WTC11 (cell line): ENCODE data around the gene ZNF747. TPM values are rescaled to one million over a fixed set of nuclear protein-coding genes. Genes with fewer than 3 reads are reported as not detected.

Experiments
- ATAC-seq: fragments of 200-7000 bp; cut with Tn5 transposase; 2 replicates; pipeline ENCODE4 v1.10.0; 2021; ENCODE audit warnings: mild to moderate bottlenecking, moderate library complexity
- CTCF ChIA-PET: fragments of 300-600 bp; sonication (Branson Sonifier 250); formaldehyde crosslinking; loops from one replicate; lab custom pipeline; 2021; ENCODE audit warnings: antibody characterized with exemption; lab: Charles Lee
- POLR2A ChIA-PET: fragments of 350-600 bp; sonication (Branson Sonifier 250); formaldehyde crosslinking; loops from one replicate; lab custom pipeline; 2021; ENCODE audit warnings: antibody characterized with exemption; lab: Charles Lee
- DNase-seq: peaks from one replicate; pipeline ENCODE4 v3.0.0; 2021; ENCODE audit warnings: low spot score
- H3K27ac Mint-ChIP-seq: 2 replicates; pipeline ENCODE4 v1.8.0; 2021; ENCODE audit warnings: mixed read lengths
- H3K27me3 Mint-ChIP-seq: 2 replicates; pipeline ENCODE4 v1.8.0; 2021; ENCODE audit warnings: low read depth, mild to moderate bottlenecking, moderate library complexity, mixed read lengths
- H3K36me3 Mint-ChIP-seq: 2 replicates; pipeline ENCODE4 v1.8.0; 2021; ENCODE audit warnings: mixed read lengths
- H3K4me1 Mint-ChIP-seq: 2 replicates; pipeline ENCODE4 v1.8.0; 2022; ENCODE audit warnings: mixed read lengths
- H3K4me3 Mint-ChIP-seq: 2 replicates; pipeline ENCODE4 v1.8.0; 2021; ENCODE audit warnings: mild to moderate bottlenecking, moderate library complexity, mixed read lengths
- H3K9me3 Mint-ChIP-seq: 2 replicates; pipeline ENCODE4 v1.8.0; 2021; ENCODE audit warnings: mixed read lengths
- CREM ChIP-seq: sonication (generic); formaldehyde crosslinking; IDR thresholded peaks from 2 replicates; pipeline ENCODE4 v1.8.1; 2022; ENCODE audit warnings: mild to moderate bottlenecking, missing genetic modification reagents, moderate library complexity
- FOXP1 ChIP-seq: sonication (generic); formaldehyde crosslinking; IDR thresholded peaks from 2 replicates; pipeline ENCODE4 v1.8.0; 2022; ENCODE audit warnings: missing genetic modification reagents, mild to moderate bottlenecking, moderate library complexity, borderline replicate concordance
- GRHL2 ChIP-seq: fragments of 250-450 bp; sonication (Bioruptor Pico); IDR thresholded peaks from 2 replicates; pipeline ENCODE4 v1.8.0; 2022; ENCODE audit warnings: mild to moderate bottlenecking, moderate library complexity; ENCODE audit not compliant: insufficient replicate concordance, severe bottlenecking
- HMGA2 ChIP-seq: fragments of 250-450 bp; sonication (Bioruptor Pico); IDR thresholded peaks from 2 replicates; pipeline ENCODE4 v1.4.0; 2021; ENCODE audit warnings: mild to moderate bottlenecking, moderate library complexity
- KAT7 ChIP-seq: sonication (generic); formaldehyde crosslinking; IDR thresholded peaks from 2 replicates; pipeline ENCODE4 v1.8.1; 2023; ENCODE audit warnings: missing genetic modification reagents, mild to moderate bottlenecking, borderline replicate concordance
- NFE2L1 ChIP-seq: sonication (generic); formaldehyde crosslinking; IDR thresholded peaks from 2 replicates; pipeline ENCODE4 v1.8.1; 2023; ENCODE audit warnings: missing genetic modification reagents
- SP1 ChIP-seq: sonication (generic); formaldehyde crosslinking; conservative IDR thresholded peaks from 2 replicates; pipeline ENCODE4 v1.8.1; 2022; ENCODE audit warnings: missing genetic modification reagents
- total RNA-seq: library from RNA; stranded (reverse); gene quantifications from 3 replicates; pipeline ENCODE4 v1.2.3, GENCODE V29; 2021
- TF ChIP-seq, protein P1 (sequence below): fragments of 200-600 bp; IDR thresholded peaks from 2 replicates; pipeline ENCODE4 v1.8.0; 2022; ENCODE audit warnings: antibody characterized with exemption
- TF ChIP-seq, protein P2 (sequence below): sonication (generic); formaldehyde crosslinking; IDR thresholded peaks from 2 replicates; pipeline ENCODE4 v1.8.1; 2023; ENCODE audit warnings: mild to moderate bottlenecking, missing genetic modification reagents, borderline replicate concordance
- TF ChIP-seq, protein P3 (sequence below): sonication (generic); formaldehyde crosslinking; IDR thresholded peaks from 2 replicates; pipeline ENCODE4 v1.8.1; 2023; ENCODE audit warnings: mild to moderate bottlenecking, missing genetic modification reagents
- TF ChIP-seq, protein P4 (sequence below): sonication (generic); formaldehyde crosslinking; IDR thresholded peaks from 2 replicates; pipeline ENCODE4 v1.8.0; 2022; ENCODE audit warnings: mild to moderate bottlenecking, missing genetic modification reagents
- TF ChIP-seq, protein P5 (sequence below): sonication (generic); formaldehyde crosslinking; IDR thresholded peaks from 2 replicates; pipeline ENCODE4 v1.8.0; 2022; ENCODE audit warnings: mild to moderate bottlenecking, missing genetic modification reagents

The ZNF747 gene
- total RNA-seq, 1 experiment from 2014 or later, result 11.3 TPM

DNA sequence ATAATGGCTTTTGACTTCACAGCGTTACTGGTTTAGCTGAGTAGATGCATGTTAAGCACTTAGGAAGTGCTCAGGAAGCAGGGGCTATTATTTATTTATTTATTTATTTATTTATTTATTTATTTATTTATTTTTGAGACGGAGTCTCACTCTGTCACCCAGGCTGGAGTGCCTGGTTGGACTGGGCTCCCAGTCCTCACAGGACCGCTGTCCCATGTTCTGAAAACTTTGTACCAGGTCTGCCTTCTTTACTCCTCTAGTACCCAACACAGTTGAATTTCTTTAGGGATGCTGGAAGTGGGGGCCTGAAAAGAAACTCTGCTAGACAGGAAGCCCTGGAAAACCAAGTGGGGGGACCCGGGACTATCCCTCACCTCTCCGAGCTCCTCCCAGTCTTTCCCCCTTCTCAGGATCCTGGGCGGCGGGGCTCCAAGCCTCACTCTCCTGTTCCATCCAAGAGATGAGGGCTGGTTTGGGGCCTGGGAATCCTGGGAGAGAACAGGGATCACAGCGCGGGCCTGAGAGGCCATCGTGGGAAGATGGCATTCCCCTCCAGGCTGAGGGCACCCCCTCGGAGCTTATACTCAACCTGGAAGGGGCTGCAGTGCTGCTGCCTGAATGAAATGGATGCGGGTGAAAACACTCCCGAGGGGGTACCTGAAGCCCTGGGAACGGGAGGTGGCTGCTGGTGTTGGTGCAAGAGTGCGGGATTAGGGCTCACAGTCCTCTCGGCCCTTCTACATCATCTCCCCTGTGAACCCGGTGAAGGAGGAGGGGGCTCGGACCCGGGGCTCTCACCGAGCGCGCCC is 36.2 kb upstream of the ZNF747 start (continued):
- TF ChIP-seq, protein P1, sequence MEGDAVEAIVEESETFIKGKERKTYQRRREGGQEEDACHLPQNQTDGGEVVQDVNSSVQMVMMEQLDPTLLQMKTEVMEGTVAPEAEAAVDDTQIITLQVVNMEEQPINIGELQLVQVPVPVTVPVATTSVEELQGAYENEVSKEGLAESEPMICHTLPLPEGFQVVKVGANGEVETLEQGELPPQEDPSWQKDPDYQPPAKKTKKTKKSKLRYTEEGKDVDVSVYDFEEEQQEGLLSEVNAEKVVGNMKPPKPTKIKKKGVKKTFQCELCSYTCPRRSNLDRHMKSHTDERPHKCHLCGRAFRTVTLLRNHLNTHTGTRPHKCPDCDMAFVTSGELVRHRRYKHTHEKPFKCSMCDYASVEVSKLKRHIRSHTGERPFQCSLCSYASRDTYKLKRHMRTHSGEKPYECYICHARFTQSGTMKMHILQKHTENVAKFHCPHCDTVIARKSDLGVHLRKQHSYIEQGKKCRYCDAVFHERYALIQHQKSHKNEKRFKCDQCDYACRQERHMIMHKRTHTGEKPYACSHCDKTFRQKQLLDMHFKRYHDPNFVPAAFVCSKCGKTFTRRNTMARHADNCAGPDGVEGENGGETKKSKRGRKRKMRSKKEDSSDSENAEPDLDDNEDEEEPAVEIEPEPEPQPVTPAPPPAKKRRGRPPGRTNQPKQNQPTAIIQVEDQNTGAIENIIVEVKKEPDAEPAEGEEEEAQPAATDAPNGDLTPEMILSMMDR, result no peak
- TF ChIP-seq NFE2L1, result no peak
- TF ChIP-seq, protein P2, sequence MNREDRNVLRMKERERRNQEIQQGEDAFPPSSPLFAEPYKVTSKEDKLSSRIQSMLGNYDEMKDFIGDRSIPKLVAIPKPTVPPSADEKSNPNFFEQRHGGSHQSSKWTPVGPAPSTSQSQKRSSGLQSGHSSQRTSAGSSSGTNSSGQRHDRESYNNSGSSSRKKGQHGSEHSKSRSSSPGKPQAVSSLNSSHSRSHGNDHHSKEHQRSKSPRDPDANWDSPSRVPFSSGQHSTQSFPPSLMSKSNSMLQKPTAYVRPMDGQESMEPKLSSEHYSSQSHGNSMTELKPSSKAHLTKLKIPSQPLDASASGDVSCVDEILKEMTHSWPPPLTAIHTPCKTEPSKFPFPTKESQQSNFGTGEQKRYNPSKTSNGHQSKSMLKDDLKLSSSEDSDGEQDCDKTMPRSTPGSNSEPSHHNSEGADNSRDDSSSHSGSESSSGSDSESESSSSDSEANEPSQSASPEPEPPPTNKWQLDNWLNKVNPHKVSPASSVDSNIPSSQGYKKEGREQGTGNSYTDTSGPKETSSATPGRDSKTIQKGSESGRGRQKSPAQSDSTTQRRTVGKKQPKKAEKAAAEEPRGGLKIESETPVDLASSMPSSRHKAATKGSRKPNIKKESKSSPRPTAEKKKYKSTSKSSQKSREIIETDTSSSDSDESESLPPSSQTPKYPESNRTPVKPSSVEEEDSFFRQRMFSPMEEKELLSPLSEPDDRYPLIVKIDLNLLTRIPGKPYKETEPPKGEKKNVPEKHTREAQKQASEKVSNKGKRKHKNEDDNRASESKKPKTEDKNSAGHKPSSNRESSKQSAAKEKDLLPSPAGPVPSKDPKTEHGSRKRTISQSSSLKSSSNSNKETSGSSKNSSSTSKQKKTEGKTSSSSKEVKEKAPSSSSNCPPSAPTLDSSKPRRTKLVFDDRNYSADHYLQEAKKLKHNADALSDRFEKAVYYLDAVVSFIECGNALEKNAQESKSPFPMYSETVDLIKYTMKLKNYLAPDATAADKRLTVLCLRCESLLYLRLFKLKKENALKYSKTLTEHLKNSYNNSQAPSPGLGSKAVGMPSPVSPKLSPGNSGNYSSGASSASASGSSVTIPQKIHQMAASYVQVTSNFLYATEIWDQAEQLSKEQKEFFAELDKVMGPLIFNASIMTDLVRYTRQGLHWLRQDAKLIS (CRISPR knock-in tag), result no peak
- TF ChIP-seq, protein P3, sequence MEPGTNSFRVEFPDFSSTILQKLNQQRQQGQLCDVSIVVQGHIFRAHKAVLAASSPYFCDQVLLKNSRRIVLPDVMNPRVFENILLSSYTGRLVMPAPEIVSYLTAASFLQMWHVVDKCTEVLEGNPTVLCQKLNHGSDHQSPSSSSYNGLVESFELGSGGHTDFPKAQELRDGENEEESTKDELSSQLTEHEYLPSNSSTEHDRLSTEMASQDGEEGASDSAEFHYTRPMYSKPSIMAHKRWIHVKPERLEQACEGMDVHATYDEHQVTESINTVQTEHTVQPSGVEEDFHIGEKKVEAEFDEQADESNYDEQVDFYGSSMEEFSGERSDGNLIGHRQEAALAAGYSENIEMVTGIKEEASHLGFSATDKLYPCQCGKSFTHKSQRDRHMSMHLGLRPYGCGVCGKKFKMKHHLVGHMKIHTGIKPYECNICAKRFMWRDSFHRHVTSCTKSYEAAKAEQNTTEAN (CRISPR knock-in tag), result no peak
- TF ChIP-seq, all 79 proteins: peak for 2

DNA sequence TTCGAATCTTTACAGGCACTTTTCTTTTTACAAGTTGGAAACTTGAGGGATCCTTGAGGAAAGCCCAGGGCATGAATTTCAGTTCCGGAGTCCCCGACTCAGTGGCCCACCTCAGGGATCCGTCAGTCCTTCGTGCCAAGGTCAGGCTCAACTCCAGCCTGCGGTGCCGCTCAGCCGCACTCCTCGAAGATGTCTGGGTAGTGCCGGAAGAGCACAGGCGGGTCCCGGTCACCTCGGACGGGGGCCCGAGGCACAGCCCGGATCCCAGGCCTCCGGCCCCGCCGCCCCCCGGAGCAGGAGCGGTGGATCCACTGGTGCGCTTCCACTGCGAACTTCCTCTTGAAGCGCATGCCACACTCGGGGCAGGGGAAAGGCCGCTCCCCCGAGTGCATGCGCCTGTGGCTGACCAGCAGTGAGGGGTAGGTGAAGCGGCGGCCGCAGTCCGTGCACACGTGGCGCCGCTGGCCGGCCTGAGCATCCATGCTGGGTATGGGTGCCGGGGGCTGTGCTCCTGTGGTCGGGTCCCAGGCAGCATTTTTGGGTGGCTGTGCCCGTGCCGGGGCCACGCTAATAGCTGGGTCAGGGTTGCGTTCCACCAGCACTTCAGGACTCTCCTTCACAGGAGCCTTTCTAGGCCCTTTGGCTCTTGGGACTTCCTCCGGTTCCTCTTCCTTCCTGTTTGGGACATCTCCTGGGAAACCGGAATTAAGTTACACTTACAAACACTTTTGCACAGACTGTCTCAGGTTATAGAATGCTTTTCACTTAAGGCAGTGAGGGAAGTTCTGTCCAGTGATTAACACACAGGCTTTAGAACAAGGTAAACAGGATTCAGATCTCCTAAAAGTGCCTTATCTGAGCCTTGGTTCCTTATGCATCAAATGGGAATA is 35.3 kb upstream of the ZNF747 start:
- TF ChIP-seq SP1 (CRISPR knock-in tag) (no peak), KAT7 (CRISPR knock-in tag) (no peak), FOXP1 (CRISPR knock-in tag) (no peak; the same call in 1 of the 2 replicates), HMGA2 (no peak), CREM (CRISPR knock-in tag) (no peak), GRHL2 (CRISPR knock-in tag) (no peak)
- TF ChIP-seq, protein P4, sequence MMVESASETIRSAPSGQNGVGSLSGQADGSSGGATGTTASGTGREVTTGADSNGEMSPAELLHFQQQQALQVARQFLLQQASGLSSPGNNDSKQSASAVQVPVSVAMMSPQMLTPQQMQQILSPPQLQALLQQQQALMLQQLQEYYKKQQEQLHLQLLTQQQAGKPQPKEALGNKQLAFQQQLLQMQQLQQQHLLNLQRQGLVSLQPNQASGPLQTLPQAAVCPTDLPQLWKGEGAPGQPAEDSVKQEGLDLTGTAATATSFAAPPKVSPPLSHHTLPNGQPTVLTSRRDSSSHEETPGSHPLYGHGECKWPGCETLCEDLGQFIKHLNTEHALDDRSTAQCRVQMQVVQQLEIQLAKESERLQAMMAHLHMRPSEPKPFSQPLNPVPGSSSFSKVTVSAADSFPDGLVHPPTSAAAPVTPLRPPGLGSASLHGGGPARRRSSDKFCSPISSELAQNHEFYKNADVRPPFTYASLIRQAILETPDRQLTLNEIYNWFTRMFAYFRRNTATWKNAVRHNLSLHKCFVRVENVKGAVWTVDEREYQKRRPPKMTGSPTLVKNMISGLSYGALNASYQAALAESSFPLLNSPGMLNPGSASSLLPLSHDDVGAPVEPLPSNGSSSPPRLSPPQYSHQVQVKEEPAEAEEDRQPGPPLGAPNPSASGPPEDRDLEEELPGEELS, result no peak
- TF ChIP-seq, protein P5, sequence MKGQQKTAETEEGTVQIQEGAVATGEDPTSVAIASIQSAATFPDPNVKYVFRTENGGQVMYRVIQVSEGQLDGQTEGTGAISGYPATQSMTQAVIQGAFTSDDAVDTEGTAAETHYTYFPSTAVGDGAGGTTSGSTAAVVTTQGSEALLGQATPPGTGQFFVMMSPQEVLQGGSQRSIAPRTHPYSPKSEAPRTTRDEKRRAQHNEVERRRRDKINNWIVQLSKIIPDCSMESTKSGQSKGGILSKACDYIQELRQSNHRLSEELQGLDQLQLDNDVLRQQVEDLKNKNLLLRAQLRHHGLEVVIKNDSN, result no peak
- Mint-ChIP-seq H3K4me1 (peaks cover 15% of the 10 kb centered on the region), H3K4me3 (peak overlapping the region; percentile 91; the same call in 1 of the 2 replicates), H3K9me3 (no peaks in the 10 kb centered on the region), H3K27me3 (peaks cover 4% of the 10 kb centered on the region; the same call in 1 of the 2 replicates), H3K36me3 (no peaks in the 10 kb centered on the region), H3K27ac (peak overlapping the region; percentile 53; the same call in 1 of the 2 replicates)
- ChIA-PET CTCF (interaction anchor here (1.0 to 3.0 kb wide), 5 partner anchors 11 to 140 kb away, joined by 3 to 21 read pairs (median 20); partner anchors contain the start of genes DCTPP1, ZNF764 and ZNF785), POLR2A (interaction anchor here (0.7 to 2.9 kb wide), 4 partner anchors 9 to 40 kb away, joined by 3 to 22 read pairs (median 9); partner anchors contain the start of genes ZNF689, ZNF747 and ZNF764)
- DNase-seq (no peak), ATAC-seq (no peak)
